ENCODE measurements around the gene U2AF1L4. TPM values are rescaled to one million over a fixed set of nuclear protein-coding genes. Genes with fewer than 3 reads are reported as not detected.

U2AF1L4 gene, protein sequence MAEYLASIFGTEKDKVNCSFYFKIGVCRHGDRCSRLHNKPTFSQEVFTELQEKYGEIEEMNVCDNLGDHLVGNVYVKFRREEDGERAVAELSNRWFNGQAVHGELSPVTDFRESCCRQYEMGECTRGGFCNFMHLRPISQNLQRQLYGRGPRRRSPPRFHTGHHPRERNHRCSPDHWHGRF
- total RNA-seq (2022; extraction: Qiagen RNA extraction), result 26.6 to 31.3 TPM (median 28.4 TPM) in 5 replicates

GRCh38 chr19:35745328-35746086, at the start of gene U2AF1L4, which contains the start of gene PSENEN:
Gene U2AF1L4 (minus strand): TSS chr19:35745418. CDS start chr19:35745391, 27 bp downstream.
Gene PSENEN (plus strand): TSS chr19:35745651. CDS start chr19:35745931, 280 bp downstream.

GRCh38 chr19:35775298-35776101, 30.3 kb upstream of the U2AF1L4 start, which contains the start of gene ARHGAP33:
Gene ARHGAP33 (plus strand): TSS chr19:35775564. CDS start chr19:35775659, 95 bp downstream.

DNA sequence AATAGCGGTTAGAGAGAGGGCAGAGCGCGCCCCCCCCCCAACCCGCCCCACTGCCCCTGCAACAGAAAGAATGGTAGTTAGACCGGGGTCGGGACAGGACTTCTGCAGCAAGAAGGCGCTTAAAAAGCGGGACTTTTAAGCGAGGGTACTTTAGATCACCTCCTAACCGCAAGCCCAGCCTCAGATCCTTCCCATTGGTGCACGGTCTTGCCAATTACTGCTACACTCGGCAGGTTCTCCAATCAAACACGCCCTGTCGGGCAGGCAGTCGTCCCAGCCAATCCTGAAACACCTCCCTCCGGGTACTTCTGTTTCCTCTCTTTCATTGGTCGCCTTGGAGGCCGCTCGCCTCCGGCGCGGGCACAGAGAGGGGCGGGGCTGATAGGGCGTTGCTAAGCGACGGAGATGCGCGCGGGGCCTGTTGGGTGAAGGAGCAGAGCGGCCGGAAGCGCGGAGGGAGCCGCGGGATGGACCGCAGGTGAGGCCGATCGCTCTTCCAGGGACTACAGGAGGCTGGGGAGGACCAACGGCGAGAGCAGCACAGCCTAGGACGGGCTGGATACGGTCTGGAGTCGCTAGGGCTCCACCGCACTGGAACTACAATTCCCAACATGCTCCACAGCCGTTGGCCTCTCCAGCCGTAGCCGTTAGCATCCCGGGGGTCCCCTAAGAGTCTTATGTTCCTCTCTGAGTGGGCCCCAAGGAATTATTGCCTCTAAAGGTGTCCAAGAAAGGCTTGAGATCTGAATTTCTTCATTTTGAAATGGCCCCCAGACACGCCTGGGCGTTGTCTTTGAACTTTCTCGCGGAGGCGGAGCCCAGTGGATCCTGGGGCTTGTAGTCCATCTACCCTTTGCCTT, 12.8 kb upstream of the U2AF1L4 start, which contains the start of gene PROSER3:
TSS of gene PROSER3 (plus strand) at position 428 of the 860 bp plus-strand sequence. CDS start at position 468, 40 bp downstream.

GRCh38 chr19:35756377-35757230, 11.4 kb upstream of the U2AF1L4 start, which contains the start of gene HSPB6:
Gene HSPB6 (minus strand): TSS chr19:35757029. CDS start chr19:35757008, 21 bp downstream.

DNA sequence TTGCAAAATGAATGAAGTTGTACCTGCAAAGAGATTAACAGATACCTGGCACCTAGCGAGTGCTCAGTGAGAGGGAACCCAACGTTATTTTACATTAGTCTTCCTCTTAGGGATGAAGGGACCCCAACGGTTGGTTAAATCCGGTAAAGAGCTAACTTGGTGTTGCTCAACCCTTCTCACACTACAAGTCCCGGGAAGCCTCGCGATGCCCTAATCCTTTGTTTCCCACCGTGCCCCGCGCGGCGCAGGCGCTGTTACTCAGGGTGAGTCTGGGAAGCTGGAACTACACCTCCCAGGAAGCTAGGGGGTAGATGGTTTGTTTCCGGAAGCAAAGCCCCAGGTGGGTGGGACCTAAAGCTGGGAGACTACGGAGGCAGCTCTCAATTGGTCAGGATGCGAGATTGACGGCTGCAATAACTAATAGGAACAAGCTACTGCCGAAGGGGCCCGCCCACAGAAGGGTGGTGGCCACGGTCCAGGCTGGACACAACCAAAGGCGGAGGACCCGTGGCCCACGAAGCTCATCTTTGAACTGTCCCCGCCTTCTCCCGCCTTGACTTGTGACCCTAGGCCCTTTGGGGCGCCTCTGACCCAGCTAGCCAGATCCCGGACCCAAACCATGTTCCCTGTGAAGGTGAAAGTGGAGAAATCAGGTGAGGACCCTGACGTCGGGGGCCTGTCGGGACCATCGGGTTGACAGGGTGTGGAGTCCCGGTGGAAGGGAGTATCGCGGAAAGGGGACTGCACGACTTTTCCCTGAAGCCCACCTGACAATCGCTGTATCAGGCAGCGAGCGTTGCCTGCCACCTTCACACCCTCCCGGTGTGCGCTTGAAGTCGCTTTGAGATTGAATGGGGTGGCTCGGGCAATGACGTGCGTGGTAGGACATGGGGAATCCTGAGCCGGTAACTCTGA, 3.1 kb upstream of the U2AF1L4 start, which contains the start of gene LIN37:
TSS of gene LIN37 (plus strand) at position 471 of the 915 bp plus-strand sequence. CDS start at position 620, 149 bp downstream.

GRCh38 chr19:35742121-35742724, 3.0 kb downstream of the U2AF1L4 start, which contains the start of gene IGFLR1:
Gene IGFLR1 (minus strand): TSS chr19:35742452. CDS start chr19:35741180, 1,272 bp downstream.

GRCh38 chr19:35717665-35718344, 27.4 kb downstream of the U2AF1L4 start, which contains the start of gene KMT2B:
Gene KMT2B (plus strand): TSS chr19:35718003. CDS start chr19:35718019, 16 bp downstream.

GRCh38 chr19:35704218-35704617, 41.0 kb downstream of the U2AF1L4 start, which contains the start of gene ZBTB32:
Gene ZBTB32 (plus strand): TSS chr19:35704558. CDS start chr19:35714627, 10,069 bp downstream.

Other genes starting within 250 kb of the U2AF1L4 start
- gene DMKN, start 231.8 kb downstream of the U2AF1L4 start, total RNA-seq (2022; extraction: Qiagen RNA extraction), result 34.1 to 42.4 TPM (median 35.8 TPM) in 5 replicates
- 2.5 to 3.1 TPM (median 3.0 TPM) in 5 replicates for gene SBSN, start 217.1 kb downstream of the U2AF1L4 start, total RNA-seq (2022; extraction: Qiagen RNA extraction)
- gene GAPDHS, start 212.0 kb downstream of the U2AF1L4 start, total RNA-seq (2022; extraction: Qiagen RNA extraction), result not detected in 5 replicates
- gene TMEM147, start 199.8 kb downstream of the U2AF1L4 start, total RNA-seq (2022; extraction: Qiagen RNA extraction), result 350 to 462 TPM (median 443 TPM) in 5 replicates
- not detected in 5 replicates for gene ATP4A, start 181.8 kb downstream of the U2AF1L4 start, total RNA-seq (2022; extraction: Qiagen RNA extraction)
- gene PMIS2, start 159.2 kb downstream of the U2AF1L4 start, total RNA-seq (2022; extraction: Qiagen RNA extraction), result not detected in 5 replicates
- gene HAUS5, start 132.7 kb downstream of the U2AF1L4 start, total RNA-seq (2022; extraction: Qiagen RNA extraction), result 12.1 to 18.6 TPM (median 17.4 TPM) in 5 replicates
- gene RBM42, start 116.4 kb downstream of the U2AF1L4 start, total RNA-seq (2022; extraction: Qiagen RNA extraction), result 144 to 216 TPM (median 212 TPM) in 5 replicates
- 1.6 to 3.1 TPM (median 2.4 TPM) in 5 replicates for gene ETV2, start 103.7 kb downstream of the U2AF1L4 start, total RNA-seq (2022; extraction: Qiagen RNA extraction)
- 1,293 to 1,487 TPM (median 1,363 TPM) in 5 replicates for gene COX6B1, start 97.1 kb downstream of the U2AF1L4 start, total RNA-seq (2022; extraction: Qiagen RNA extraction)
- 0.51 to 1.1 TPM (median 0.91 TPM) in 5 replicates for gene UPK1A, start 78.9 kb downstream of the U2AF1L4 start, total RNA-seq (2022; extraction: Qiagen RNA extraction)
- 0.03 TPM in 1 of 5 replicates, not detected in the others for gene ZBTB32, start 40.9 kb downstream of the U2AF1L4 start, total RNA-seq (2022; extraction: Qiagen RNA extraction)
- gene KMT2B, start 27.4 kb downstream of the U2AF1L4 start, total RNA-seq (2022; extraction: Qiagen RNA extraction), result 47.4 to 63.8 TPM (median 61.5 TPM) in 5 replicates
- 12.9 to 14.2 TPM (median 13.3 TPM) in 5 replicates for gene IGFLR1, start 3.0 kb downstream of the U2AF1L4 start, total RNA-seq (2022; extraction: Qiagen RNA extraction)
- gene PSENEN, start 233 bp upstream of the U2AF1L4 start, total RNA-seq (2022; extraction: Qiagen RNA extraction), result 285 to 335 TPM (median 294 TPM) in 5 replicates
- 18.3 to 28.2 TPM (median 25.9 TPM) in 5 replicates for gene LIN37, start 3.2 kb upstream of the U2AF1L4 start, total RNA-seq (2022; extraction: Qiagen RNA extraction)
- 0.12 to 0.29 TPM (median 0.19 TPM) in 5 replicates for gene HSPB6, start 11.6 kb upstream of the U2AF1L4 start, total RNA-seq (2022; extraction: Qiagen RNA extraction)
- gene PROSER3, start 12.8 kb upstream of the U2AF1L4 start, total RNA-seq (2022; extraction: Qiagen RNA extraction), result 23.1 to 33.0 TPM (median 27.3 TPM) in 5 replicates
- gene ARHGAP33, start 30.1 kb upstream of the U2AF1L4 start, total RNA-seq (2022; extraction: Qiagen RNA extraction), result 4.3 to 9.2 TPM (median 6.5 TPM) in 5 replicates
- gene PRODH2, start 67.4 kb upstream of the U2AF1L4 start, total RNA-seq (2022; extraction: Qiagen RNA extraction), result 0.22 to 0.36 TPM (median 0.24 TPM) in 4 of 5 replicates, not detected in the other
- gene NPHS1, start 107.1 kb upstream of the U2AF1L4 start, total RNA-seq (2022; extraction: Qiagen RNA extraction), result 0.32 to 0.84 TPM (median 0.46 TPM) in 5 replicates
- gene KIRREL2, start 111.5 kb upstream of the U2AF1L4 start, total RNA-seq (2022; extraction: Qiagen RNA extraction), result 0.32 to 0.69 TPM (median 0.49 TPM) in 5 replicates
- 62.9 to 100 TPM (median 98.2 TPM) in 5 replicates for gene APLP1, start 123.2 kb upstream of the U2AF1L4 start, total RNA-seq (2022; extraction: Qiagen RNA extraction)
- gene NFKBID, start 155.1 kb upstream of the U2AF1L4 start, total RNA-seq (2022; extraction: Qiagen RNA extraction), result 6.6 to 10.3 TPM (median 7.4 TPM) in 5 replicates
- 0.28 to 0.76 TPM (median 0.62 TPM) in 4 of 5 replicates, not detected in the other for gene HCST, start 157.1 kb upstream of the U2AF1L4 start, total RNA-seq (2022; extraction: Qiagen RNA extraction)
- not detected in 5 replicates for gene TYROBP, start 162.9 kb upstream of the U2AF1L4 start, total RNA-seq (2022; extraction: Qiagen RNA extraction)
- 15.6 to 25.9 TPM (median 22.3 TPM) in 5 replicates for gene LRFN3, start 191.0 kb upstream of the U2AF1L4 start, total RNA-seq (2022; extraction: Qiagen RNA extraction)
- 28.9 to 53.3 TPM (median 48.7 TPM) in 5 replicates for gene SDHAF1, start 249.8 kb upstream of the U2AF1L4 start, total RNA-seq (2022; extraction: Qiagen RNA extraction)

Data from A549 treated with CORT108297 at 1 μM for 4 hours (cell line).